Measurements from ENCODE around the gene MEX3D.
A peak's percentile ranks its signal among the peaks of the same experiment; 100 is the strongest.
"Not testable (repeated sequence)": the region's sequence is repeated elsewhere in the genome, so short reads cannot be mapped to it uniquely, and the experiment has no call there.

The MEX3D gene

GRCh38 chr19:1555487-1556389 is 12.4 kb downstream of the MEX3D start:
- Histone ChIP-seq H3K4me3 (ENCODE audit: low read length in 2 of 2) (no peak overlapping the region), H3K36me3 (ENCODE audit: control insufficient read depth in 2 of 2, insufficient read depth in 2 of 2, low read length in 2 of 2) (no peaks in the 10 kb centered on the region), H3K9me3 (ENCODE audit: control insufficient read depth in 2 of 2, low read length in 2 of 2) (no peaks in the 10 kb centered on the region), H3K4me1 (ENCODE audit: control insufficient read depth, insufficient read depth, low read length) (no peaks in the 10 kb centered on the region), H3K27ac (ENCODE audit: low read length) (no peak overlapping the region), H3K27me3 (ENCODE audit: control insufficient read depth in 1 of 2, insufficient read depth in 2 of 2, low read length in 2 of 2) (no peaks in the 10 kb centered on the region), H3K9ac (ENCODE audit: low read length in 2 of 2) (no peak overlapping the region)

DNA sequence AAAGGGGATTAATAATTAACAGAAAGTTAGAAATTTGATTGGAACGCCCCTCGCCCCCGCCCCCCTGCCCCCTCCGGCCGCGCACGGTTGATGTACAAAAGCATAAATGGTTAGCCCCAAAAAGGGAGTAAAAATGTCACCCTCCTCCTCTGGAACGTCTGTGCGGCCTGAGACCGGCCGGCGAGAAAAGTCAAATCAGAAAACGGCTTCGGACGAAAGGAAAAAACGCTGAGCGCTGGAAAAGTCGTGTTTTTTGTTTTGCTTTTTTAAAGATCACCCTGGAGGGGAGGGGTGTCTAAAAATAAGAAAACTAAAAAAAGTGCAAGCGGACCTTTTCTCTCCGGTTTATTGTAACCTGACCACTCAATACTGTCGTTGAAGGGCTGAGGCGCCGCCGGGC is 13.2 kb downstream of the MEX3D start:
- no peak overlapping the region for H3K9ac ChIP-seq (ENCODE audit: low read length in 2 of 2)
- H3K36me3 ChIP-seq (ENCODE audit: control insufficient read depth in 2 of 2, insufficient read depth in 2 of 2, low read length in 2 of 2), result no peaks in the 10 kb centered on the region

DNA sequence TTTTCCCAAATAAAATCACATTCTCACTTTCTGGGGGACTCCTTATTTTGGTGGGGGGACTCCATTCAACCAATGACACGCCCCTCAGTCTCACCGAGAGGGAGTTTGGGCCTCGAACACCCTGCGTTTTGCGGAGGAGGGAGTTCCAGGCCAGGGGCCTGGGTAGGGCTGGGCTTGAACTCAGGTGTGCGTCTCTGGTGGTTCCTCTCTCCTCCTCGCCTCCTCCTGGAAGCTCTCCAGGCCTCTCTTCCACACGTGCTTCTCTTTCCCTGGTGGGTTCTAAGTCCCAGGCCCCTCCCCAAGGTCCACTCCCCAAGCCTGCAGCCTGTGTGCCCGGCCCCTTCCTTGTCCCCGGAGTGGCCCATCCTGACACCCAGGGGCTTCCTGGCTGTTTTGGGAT is 14.7 kb downstream of the MEX3D start:
- Histone ChIP-seq H3K9me3 (ENCODE audit: control insufficient read depth in 2 of 2, low read length in 2 of 2) (no peaks in the 10 kb centered on the region), H3K27ac (ENCODE audit: low read length) (no peak overlapping the region), H3K27me3 (ENCODE audit: control insufficient read depth in 1 of 2, insufficient read depth in 2 of 2, low read length in 2 of 2) (no peaks in the 10 kb centered on the region), H3K4me3 (ENCODE audit: low read length in 2 of 2) (no peak overlapping the region), H3K9ac (ENCODE audit: low read length in 2 of 2) (no peak overlapping the region), H3K36me3 (ENCODE audit: control insufficient read depth in 2 of 2, insufficient read depth in 2 of 2, low read length in 2 of 2) (no peaks in the 10 kb centered on the region), H3K4me1 (ENCODE audit: control insufficient read depth, insufficient read depth, low read length) (no peaks in the 10 kb centered on the region)

More for the DNA sequence above, 13.2 kb downstream of the MEX3D start:
- no peak overlapping the region for H3K4me3 ChIP-seq (ENCODE audit: low read length in 2 of 2)
- no peak overlapping the region for H3K27ac ChIP-seq (ENCODE audit: low read length)
- H3K27me3 ChIP-seq (ENCODE audit: control insufficient read depth in 1 of 2, insufficient read depth in 2 of 2, low read length in 2 of 2), result no peaks in the 10 kb centered on the region
- no peaks in the 10 kb centered on the region for H3K9me3 ChIP-seq (ENCODE audit: control insufficient read depth in 2 of 2, low read length in 2 of 2)
- no peaks in the 10 kb centered on the region for H3K4me1 ChIP-seq (ENCODE audit: control insufficient read depth, insufficient read depth, low read length)

- no peaks in the 10 kb centered on the region for H3K27me3 ChIP-seq (ENCODE audit: control insufficient read depth in 1 of 2, insufficient read depth in 2 of 2, low read length in 2 of 2)
- H3K36me3 ChIP-seq (ENCODE audit: control insufficient read depth in 2 of 2, insufficient read depth in 2 of 2, low read length in 2 of 2), result no peaks in the 10 kb centered on the region
- H3K27ac ChIP-seq (ENCODE audit: low read length), result no peak overlapping the region
- no peaks in the 10 kb centered on the region for H3K4me1 ChIP-seq (ENCODE audit: control insufficient read depth, insufficient read depth, low read length)
- H3K4me3 ChIP-seq (ENCODE audit: low read length in 2 of 2), result no peak overlapping the region
- no peak overlapping the region for H3K9ac ChIP-seq (ENCODE audit: low read length in 2 of 2)
- H3K9me3 ChIP-seq (ENCODE audit: control insufficient read depth in 2 of 2, low read length in 2 of 2), result no peaks in the 10 kb centered on the region
Measured at GRCh38 chr19:1551068-1552040, 16.8 kb downstream of the MEX3D start.

DNA sequence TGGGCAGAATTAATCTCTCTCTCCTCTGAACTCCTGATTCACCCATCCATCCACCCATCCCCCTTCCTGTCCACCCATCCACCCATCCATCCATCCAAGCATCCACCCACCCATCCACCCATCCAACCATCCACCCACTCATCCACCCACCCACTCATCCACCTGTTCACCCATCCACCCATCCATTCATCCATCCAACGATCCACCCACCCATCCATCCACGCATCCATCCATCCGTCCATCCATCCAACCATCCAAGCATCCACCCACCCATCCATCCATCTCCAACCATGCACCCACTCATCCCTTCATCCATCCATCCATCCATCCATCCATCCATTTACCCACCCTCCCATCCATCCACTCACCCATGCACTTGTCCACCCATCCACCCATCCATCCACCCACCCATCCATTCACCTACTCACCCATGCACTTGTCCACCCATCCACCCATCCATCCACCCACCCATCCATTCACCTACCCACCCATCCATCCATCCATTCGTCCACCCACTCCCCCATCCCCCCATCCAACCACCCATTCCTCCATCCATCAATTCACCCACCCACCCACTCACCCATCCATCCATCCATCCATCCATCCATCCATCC is 18.7 kb downstream of the MEX3D start:
- H3K9me3 ChIP-seq (ENCODE audit: control insufficient read depth in 2 of 2, low read length in 2 of 2), result no peaks in the 10 kb centered on the region
- H3K4me1 ChIP-seq (ENCODE audit: control insufficient read depth, insufficient read depth, low read length), result peaks cover 2% of the 10 kb centered on the region
- no peak overlapping the region for H3K9ac ChIP-seq (ENCODE audit: low read length in 2 of 2)
- peaks cover 0 to 6% of the 10 kb centered on the region in 2 donors for H3K27me3 ChIP-seq (ENCODE audit: control insufficient read depth in 1 of 2, insufficient read depth in 2 of 2, low read length in 2 of 2)
- H3K4me3 ChIP-seq (ENCODE audit: low read length in 2 of 2), result no peak overlapping the region
- no peaks in the 10 kb centered on the region for H3K36me3 ChIP-seq (ENCODE audit: control insufficient read depth in 2 of 2, insufficient read depth in 2 of 2, low read length in 2 of 2)
- no peak overlapping the region for H3K27ac ChIP-seq (ENCODE audit: low read length)

- Histone ChIP-seq H3K4me3 (ENCODE audit: low read length in 2 of 2) (peak overlapping the region in 1 of 2 donors; percentile 40), H3K36me3 (ENCODE audit: control insufficient read depth in 2 of 2, insufficient read depth in 2 of 2, low read length in 2 of 2) (no peaks in the 10 kb centered on the region), H3K27me3 (ENCODE audit: control insufficient read depth in 1 of 2, insufficient read depth in 2 of 2, low read length in 2 of 2) (peaks cover under 1 to 2% of the 10 kb centered on the region in 2 donors), H3K4me1 (ENCODE audit: control insufficient read depth, insufficient read depth, low read length) (peaks cover 2% of the 10 kb centered on the region), H3K27ac (ENCODE audit: low read length) (no peak overlapping the region), H3K9ac (ENCODE audit: low read length in 2 of 2) (no peak overlapping the region), H3K9me3 (ENCODE audit: control insufficient read depth in 2 of 2, low read length in 2 of 2) (no peaks in the 10 kb centered on the region)
Measured at GRCh38 chr19:1540365-1540925, 27.7 kb downstream of the MEX3D start.

GRCh38 chr19:1539749-1540148 is 28.4 kb downstream of the MEX3D start:
- H3K27me3 ChIP-seq (ENCODE audit: control insufficient read depth in 1 of 2, insufficient read depth in 2 of 2, low read length in 2 of 2); H3K36me3 ChIP-seq (ENCODE audit: control insufficient read depth in 2 of 2, insufficient read depth in 2 of 2, low read length in 2 of 2); H3K9ac ChIP-seq (ENCODE audit: low read length in 2 of 2); H3K4me1 ChIP-seq (ENCODE audit: control insufficient read depth, insufficient read depth, low read length); H3K9me3 ChIP-seq (ENCODE audit: control insufficient read depth in 2 of 2, low read length in 2 of 2); H3K4me3 ChIP-seq (ENCODE audit: low read length in 2 of 2); H3K27ac ChIP-seq (ENCODE audit: low read length): not testable (repeated sequence)

- no peak overlapping the region for H3K27ac ChIP-seq (ENCODE audit: low read length)
- peaks cover 0 to 2% of the 10 kb centered on the region in 2 donors for H3K27me3 ChIP-seq (ENCODE audit: control insufficient read depth in 1 of 2, insufficient read depth in 2 of 2, low read length in 2 of 2)
- no peak overlapping the region for H3K9ac ChIP-seq (ENCODE audit: low read length in 2 of 2)
- no peak overlapping the region for H3K4me3 ChIP-seq (ENCODE audit: low read length in 2 of 2)
- no peaks in the 10 kb centered on the region for H3K36me3 ChIP-seq (ENCODE audit: control insufficient read depth in 2 of 2, insufficient read depth in 2 of 2, low read length in 2 of 2)
- H3K9me3 ChIP-seq (ENCODE audit: control insufficient read depth in 2 of 2, low read length in 2 of 2), result no peaks in the 10 kb centered on the region
- peaks cover 2% of the 10 kb centered on the region for H3K4me1 ChIP-seq (ENCODE audit: control insufficient read depth, insufficient read depth, low read length)
Measured at GRCh38 chr19:1538978-1539377, 29.1 kb downstream of the MEX3D start.

DNA sequence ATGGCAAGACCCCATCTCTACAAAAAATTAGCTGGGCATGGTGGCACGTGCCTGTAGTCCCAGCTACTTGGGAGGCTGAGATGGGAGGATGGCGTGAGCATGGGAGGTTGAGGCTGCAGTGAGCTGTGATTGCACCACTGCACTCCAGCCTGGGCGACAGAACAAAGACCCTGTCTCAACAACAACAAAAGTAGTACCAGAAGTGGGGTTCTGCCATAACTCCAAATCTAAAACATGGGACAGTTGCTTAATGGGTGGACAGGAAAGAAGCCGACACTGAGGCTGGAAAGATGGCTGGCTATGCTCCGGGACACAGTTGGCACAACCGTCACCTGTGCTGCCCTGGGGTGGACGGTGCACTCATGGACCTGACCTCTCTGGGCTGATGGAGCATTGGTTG is 32.4 kb downstream of the MEX3D start:
- not testable (repeated sequence) for H3K27me3 ChIP-seq (ENCODE audit: control insufficient read depth in 1 of 2, insufficient read depth in 2 of 2, low read length in 2 of 2); H3K4me3 ChIP-seq (ENCODE audit: low read length in 2 of 2); H3K27ac ChIP-seq (ENCODE audit: low read length); H3K36me3 ChIP-seq (ENCODE audit: control insufficient read depth in 2 of 2, insufficient read depth in 2 of 2, low read length in 2 of 2); H3K4me1 ChIP-seq (ENCODE audit: control insufficient read depth, insufficient read depth, low read length); H3K9me3 ChIP-seq (ENCODE audit: control insufficient read depth in 2 of 2, low read length in 2 of 2); H3K9ac ChIP-seq (ENCODE audit: low read length in 2 of 2)

DNA sequence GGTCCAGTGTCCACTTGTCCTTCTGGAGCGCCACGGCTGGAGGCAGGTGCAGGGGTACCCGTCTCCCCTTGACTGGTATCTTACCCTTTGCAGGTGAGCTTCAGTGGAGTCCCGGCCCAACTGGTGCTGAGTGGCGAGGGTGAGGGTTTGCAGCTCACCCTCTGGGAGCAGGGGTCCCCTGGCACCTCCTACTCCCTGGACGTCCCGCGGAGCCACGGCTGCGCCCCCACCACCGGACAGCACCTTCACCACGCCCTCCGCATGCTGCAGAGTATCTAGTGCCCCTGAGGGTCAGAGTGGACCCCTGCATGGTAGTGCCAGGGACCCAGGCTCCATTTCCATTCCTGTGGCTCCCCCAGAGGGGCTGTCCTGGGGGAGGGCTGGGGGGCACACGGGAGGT is 33.2 kb downstream of the MEX3D start:
- H3K36me3 ChIP-seq (ENCODE audit: control insufficient read depth in 2 of 2, insufficient read depth in 2 of 2, low read length in 2 of 2), result no peaks in the 10 kb centered on the region
- peaks cover 4 to 7% of the 10 kb centered on the region in 2 donors for H3K27me3 ChIP-seq (ENCODE audit: control insufficient read depth in 1 of 2, insufficient read depth in 2 of 2, low read length in 2 of 2)
- no peak overlapping the region for H3K4me3 ChIP-seq (ENCODE audit: low read length in 2 of 2)
- no peak overlapping the region for H3K9ac ChIP-seq (ENCODE audit: low read length in 2 of 2)
- no peak overlapping the region for H3K27ac ChIP-seq (ENCODE audit: low read length)
- no peaks in the 10 kb centered on the region for H3K9me3 ChIP-seq (ENCODE audit: control insufficient read depth in 2 of 2, low read length in 2 of 2)
- H3K4me1 ChIP-seq (ENCODE audit: control insufficient read depth, insufficient read depth, low read length), result peaks cover 2% of the 10 kb centered on the region
